Colonic mucosa (tissue), 4 donors: ENCODE measurements around the gene PACS1. TPM values are rescaled to one million over a fixed set of nuclear protein-coding genes. Genes with fewer than 3 reads are reported as not detected.
"Not testable (repeated sequence)": the region's sequence is repeated elsewhere in the genome, so short reads cannot be mapped to it uniquely, and the experiment has no call there.

ENCODE experiments used
- DNase-seq: peaks from one replicate; pipeline ENCODE4 v3.0.0-alpha.2; 2020
- H3K27ac ChIP-seq: fragments of 200-600 bp; one replicate; pipeline ENCODE4 v1.8.0; 2021
- H3K27me3 ChIP-seq: fragments of 200-600 bp; one replicate; pipeline ENCODE4 v1.8.0; 2021
- H3K36me3 ChIP-seq: fragments of 200-600 bp; one replicate; pipeline ENCODE4 v1.8.0; 2021
- H3K4me1 ChIP-seq: fragments of 200-600 bp; one replicate; pipeline ENCODE4 v1.8.0; 2021; ENCODE audit warnings: mild to moderate bottlenecking
- H3K4me3 ChIP-seq: fragments of 200-600 bp; one replicate; pipeline ENCODE4 v1.8.0; 2021
- H3K9ac ChIP-seq, 2 donors: one replicate each; pipeline ENCODE4 v1.7.0; 2013; ENCODE audit warnings: control low read depth in 2 of 2, low read depth in 2 of 2, low read length in 2 of 2
- H3K9me3 ChIP-seq: fragments of 200-600 bp; one replicate; pipeline ENCODE4 v1.8.0; 2021
- intact Hi-C: fragments of 100-400 bp; cut with DNase I; formaldehyde crosslinking; loops from one replicate; pipeline ENCODE4 v1.14.1; 2022
- total RNA-seq, 2 donors: library from RNA; stranded (reverse); fragmentation: NEBNext Ultra II Directional in 1 of 2; extraction: Animal tissue kit (Norgen Biotek cat#: 25700) in 1 of 2; gene quantifications; one replicate each; pipeline ENCODE4 v1.2.1, GENCODE V29; 2021
- TF ChIP-seq, protein P1 (sequence below): fragments of 200-600 bp; IDR thresholded peaks from one replicate; pipeline ENCODE4 v1.8.0; 2022; ENCODE audit warnings: antibody characterized with exemption, mild to moderate bottlenecking
- donor health status: healthy.
- donor health status: DM: no; HTN: no; CAD: no.
- donor health status: DM: no; HTN: no; CAD: no.

PACS1 gene
- total RNA-seq, 2 donors from 2014 or later, result 10.1 to 20.9 TPM

DNA sequence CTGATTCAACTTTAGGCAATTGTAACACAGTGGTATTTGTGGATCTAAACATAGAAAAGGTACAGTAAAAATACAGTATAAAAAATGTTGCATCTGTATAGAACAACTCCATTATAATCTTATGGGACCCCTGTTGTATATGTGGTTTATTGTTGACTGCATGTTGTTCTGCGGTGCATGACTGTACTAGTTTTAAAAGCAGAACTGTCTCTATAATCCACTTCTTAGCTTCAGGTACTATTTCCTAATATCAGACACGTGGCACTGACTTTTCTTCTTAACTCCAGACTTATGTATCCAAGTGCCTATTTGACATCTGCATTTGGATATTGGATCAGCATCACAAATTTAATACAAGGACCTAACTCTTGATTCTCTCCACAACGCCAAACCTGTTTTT is 41.1 kb downstream of the PACS1 start:
- intact Hi-C loops, result no loop called here
- TF ChIP-seq, protein P1, sequence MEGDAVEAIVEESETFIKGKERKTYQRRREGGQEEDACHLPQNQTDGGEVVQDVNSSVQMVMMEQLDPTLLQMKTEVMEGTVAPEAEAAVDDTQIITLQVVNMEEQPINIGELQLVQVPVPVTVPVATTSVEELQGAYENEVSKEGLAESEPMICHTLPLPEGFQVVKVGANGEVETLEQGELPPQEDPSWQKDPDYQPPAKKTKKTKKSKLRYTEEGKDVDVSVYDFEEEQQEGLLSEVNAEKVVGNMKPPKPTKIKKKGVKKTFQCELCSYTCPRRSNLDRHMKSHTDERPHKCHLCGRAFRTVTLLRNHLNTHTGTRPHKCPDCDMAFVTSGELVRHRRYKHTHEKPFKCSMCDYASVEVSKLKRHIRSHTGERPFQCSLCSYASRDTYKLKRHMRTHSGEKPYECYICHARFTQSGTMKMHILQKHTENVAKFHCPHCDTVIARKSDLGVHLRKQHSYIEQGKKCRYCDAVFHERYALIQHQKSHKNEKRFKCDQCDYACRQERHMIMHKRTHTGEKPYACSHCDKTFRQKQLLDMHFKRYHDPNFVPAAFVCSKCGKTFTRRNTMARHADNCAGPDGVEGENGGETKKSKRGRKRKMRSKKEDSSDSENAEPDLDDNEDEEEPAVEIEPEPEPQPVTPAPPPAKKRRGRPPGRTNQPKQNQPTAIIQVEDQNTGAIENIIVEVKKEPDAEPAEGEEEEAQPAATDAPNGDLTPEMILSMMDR, result no peak
- Histone ChIP-seq H3K9ac (no peak overlapping the region), H3K27me3 (no peaks in the 10 kb centered on the region), H3K4me1 (peaks cover 18% of the 10 kb centered on the region), H3K9me3 (no peaks in the 10 kb centered on the region), H3K36me3 (no peaks in the 10 kb centered on the region), H3K27ac (no peak overlapping the region), H3K4me3 (no peak overlapping the region)
- DNase-seq, result no peak

DNA sequence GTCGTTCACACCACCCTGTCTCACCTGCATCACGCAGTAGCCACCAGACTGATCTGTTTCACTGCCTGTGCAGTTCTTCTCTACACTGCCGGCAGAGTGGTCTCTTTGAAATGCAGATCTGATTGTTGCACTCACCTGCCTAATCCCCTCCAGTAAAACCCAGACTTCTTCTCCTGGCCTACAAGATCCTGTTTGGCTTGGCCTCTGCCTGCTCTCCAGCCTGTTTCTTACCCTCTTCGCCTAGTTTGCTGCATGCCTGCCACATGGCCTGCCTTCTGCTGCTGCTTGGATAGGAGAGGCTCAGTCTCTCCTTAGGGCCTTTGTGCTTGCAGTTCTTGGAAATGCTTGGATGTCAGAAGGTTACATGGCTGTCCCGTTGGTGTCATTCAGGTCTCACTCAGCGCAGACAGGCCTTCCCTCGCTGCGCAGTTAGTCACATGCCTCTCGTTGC is 42.0 kb downstream of the PACS1 start:
- no peak overlapping the region for H3K9ac ChIP-seq
- intact Hi-C loops, result no loop called here
- H3K36me3 ChIP-seq, result no peaks in the 10 kb centered on the region
- no peak overlapping the region for H3K4me3 ChIP-seq
- H3K27me3 ChIP-seq, result no peaks in the 10 kb centered on the region
- H3K4me1 ChIP-seq, result peaks cover 18% of the 10 kb centered on the region
- DNase-seq, result no peak
- H3K9me3 ChIP-seq, result no peaks in the 10 kb centered on the region
- TF ChIP-seq, protein P1, result no peak
- H3K27ac ChIP-seq, result no peak overlapping the region

DNA sequence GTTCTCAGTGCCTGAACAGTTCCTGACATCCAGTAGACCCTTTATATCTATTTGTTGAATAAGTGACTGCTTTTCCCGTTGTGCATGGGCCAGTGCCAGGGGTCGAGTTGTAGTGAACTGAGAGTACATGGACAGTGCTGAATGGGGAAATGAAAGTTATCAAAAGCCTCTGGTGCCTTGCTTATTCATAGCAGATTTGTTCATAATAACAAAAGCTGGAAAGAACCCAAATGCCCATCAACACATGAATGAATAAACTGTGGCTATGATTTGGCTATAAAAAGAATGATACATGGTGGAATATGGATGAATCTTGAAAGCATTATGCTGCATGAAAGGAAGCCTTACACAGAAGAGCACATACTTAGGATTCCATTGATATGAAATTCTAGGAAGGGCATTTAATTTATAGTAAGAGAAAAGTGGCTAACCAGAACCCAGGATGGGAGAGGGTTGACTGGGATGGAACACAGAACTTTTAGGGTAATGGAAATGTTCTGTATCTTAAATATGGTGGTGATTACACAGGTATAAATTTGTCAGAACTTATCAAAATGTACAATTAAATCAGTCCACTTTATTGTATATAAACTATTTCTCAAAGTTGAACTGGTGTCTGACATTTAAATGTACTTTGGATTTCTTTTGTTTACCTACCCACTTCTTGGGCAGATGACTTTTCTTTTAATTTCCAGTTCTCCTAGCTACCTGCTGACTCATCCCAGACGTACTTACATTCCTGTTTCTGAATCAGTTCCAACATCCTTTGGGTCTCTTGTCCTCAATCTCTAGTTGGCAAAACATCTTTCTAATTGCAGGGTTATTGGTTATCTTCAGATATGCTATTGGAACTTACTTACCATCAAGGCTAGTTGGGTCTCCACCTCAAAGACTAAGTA is 42.8 kb downstream of the PACS1 start:
- intact Hi-C loops, result no loop called here
- no peaks in the 10 kb centered on the region for H3K9me3 ChIP-seq
- no peak for DNase-seq
- no peak overlapping the region for H3K4me3 ChIP-seq
- no peaks in the 10 kb centered on the region for H3K27me3 ChIP-seq
- H3K9ac ChIP-seq, result no peak overlapping the region
- H3K36me3 ChIP-seq, result no peaks in the 10 kb centered on the region
- no peak overlapping the region for H3K27ac ChIP-seq
- peaks cover 18% of the 10 kb centered on the region for H3K4me1 ChIP-seq
- TF ChIP-seq, protein P1, result no peak

DNA sequence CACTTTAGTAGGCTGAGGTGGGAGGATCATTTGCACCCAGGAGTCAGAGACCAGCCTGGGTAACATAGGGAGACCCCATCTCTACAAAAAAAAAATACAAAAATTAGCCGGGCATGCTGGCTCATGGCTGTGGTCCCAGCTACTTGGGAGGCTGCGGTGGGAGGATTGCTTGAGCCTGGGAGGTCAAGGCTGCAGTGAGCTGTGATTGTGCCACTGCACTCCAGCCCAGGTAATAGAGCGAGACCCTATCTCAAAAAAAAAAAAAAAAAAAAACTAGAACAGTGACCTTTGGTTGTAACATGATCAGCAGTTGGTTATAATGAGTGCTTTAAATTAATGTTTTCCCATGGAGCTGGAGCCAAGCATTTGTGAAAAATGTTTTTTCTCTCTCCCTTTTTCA is 44.9 kb downstream of the PACS1 start:
- H3K4me3 ChIP-seq, H3K9ac ChIP-seq, DNase-seq, H3K27me3 ChIP-seq, H3K36me3 ChIP-seq, intact Hi-C loops, H3K9me3 ChIP-seq, H3K27ac ChIP-seq: not testable (repeated sequence)
- peaks cover 18% of the 10 kb centered on the region for H3K4me1 ChIP-seq

DNA sequence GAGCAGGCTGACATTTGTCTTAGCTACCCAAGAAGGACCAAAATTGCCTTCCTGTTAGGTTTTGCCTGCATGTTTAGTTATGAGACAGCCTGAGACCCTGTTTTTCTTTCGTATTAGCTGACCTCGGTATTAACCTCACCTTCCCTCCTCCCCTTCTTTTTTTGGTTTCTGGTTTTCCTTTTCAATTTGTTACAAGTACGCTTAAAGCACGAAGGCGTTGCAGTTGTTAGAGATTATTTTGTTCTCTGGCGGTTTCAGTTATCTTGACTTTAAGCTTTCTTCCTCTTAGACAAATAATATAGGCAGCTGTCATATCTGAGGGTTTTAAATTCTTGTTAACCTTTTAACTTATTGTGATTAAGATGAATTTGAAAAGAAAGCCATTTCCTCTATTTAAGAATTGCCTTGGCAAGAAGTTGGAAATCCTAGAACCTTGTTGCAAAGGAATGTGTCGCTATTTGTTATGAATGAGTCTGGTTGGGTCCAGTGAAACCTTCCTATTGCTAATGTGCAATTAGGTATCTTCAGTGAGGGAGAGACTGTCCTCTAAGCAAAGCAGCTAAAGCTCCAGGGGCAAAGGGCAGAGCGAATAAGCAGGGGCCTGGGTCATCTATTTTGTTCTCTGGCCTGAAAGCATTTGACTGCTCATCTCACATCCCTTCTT is 45.7 kb downstream of the PACS1 start:
- no peak overlapping the region for H3K4me3 ChIP-seq
- no peaks in the 10 kb centered on the region for H3K36me3 ChIP-seq
- intact Hi-C loops, result no loop called here
- H3K9ac ChIP-seq, result no peak overlapping the region
- no peak overlapping the region for H3K27ac ChIP-seq
- peaks cover 18% of the 10 kb centered on the region for H3K4me1 ChIP-seq
- no peaks in the 10 kb centered on the region for H3K9me3 ChIP-seq
- TF ChIP-seq, protein P1, result no peak
- no peaks in the 10 kb centered on the region for H3K27me3 ChIP-seq
- DNase-seq, result no peak
